Activated T-cell treated with anti-CD3 and anti-CD28 coated beads for 48 hours (primary cell): Measurements from ENCODE around the gene ZFP92.

ENCODE experiments used
- DNase-seq: peaks from one replicate; pipeline ENCODE4 v3.0.0-alpha.2; 2020; ENCODE audit warnings: low read depth

The ZFP92 gene

DNA sequence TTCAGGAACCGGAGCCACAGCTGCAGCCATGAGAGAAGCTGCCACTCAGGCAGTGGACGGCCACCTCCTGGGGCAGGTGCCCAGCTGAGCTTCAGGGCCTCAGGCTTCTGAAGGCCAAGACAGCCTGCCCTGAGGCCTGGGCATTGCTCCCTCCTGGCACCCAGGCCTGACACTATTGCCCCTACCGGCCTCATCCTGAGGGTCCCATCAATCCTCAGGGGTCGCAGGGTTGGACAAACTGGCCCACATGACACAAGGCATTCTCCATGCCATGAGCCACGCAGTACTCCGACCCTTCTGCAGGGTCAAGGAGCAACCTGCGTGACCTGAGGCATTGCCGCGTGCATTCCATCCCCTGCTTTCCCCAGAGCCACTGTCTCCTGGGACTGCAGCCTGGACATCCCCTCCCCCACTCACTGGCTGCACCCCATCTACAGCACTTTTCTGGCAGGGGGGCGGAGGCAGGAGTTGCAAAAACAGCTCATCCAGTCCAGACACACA lies 3.0 kb upstream of the ZFP92 start:
- DNase-seq, result no peak

DNA sequence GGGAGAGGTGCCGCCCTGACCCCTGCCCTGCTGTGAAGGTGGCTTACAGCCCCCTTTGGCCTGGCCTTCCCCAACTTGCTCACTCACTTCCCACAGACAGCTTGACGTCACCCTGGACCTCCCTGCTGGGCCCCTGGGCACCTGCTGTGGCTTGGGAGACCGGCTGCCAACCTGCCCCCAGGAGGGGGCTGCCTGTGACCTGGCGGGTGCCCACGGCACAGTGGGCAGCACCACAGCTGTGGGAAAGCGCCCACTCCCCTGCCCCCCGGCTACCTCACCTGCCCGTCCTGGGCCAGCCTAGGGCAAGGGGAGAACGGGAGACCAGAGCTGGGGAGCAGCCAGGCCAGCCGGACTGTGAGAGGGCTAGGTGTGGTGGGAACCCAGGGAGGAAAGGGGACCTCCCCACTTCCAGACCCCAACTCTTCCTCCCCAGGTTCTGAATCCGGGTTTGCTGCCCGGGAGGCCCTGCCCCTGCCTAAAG lies 2.4 kb upstream of the ZFP92 start:
- DNase-seq, result no peak

DNA sequence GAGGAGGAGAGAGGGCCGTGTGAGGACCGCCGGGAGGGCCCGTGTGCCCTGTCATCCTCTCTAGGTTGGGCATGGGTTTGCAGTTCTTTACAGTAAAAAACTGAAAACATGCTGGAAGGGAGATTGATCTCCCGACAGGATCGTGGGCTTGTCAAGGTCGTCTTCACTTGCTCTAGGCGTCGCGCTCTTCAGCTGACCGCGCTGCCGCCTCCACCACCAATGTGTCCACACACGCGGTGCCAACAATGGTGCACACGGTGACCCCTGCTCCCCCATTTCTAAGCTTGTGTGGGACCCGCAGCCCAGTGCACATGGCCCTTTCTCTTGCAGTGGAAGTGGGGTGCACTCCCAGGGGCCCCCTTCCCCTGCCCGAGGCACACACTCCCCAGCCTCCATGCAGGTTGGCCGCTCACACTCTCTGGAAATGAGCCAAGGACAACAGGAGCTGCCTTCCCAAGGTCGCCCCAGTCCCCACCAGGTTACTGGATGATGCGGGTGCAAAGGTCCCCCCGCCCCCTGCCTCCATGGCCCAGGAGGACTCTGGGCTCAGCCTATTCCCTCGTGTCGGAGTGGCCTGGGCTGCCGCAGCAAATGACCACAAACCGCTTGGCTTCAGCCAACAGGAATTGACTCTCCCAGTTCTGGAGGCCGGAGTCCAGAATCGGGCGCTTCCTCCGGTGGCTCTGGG lies 1.7 kb upstream of the ZFP92 start:
- no peak for DNase-seq

DNA sequence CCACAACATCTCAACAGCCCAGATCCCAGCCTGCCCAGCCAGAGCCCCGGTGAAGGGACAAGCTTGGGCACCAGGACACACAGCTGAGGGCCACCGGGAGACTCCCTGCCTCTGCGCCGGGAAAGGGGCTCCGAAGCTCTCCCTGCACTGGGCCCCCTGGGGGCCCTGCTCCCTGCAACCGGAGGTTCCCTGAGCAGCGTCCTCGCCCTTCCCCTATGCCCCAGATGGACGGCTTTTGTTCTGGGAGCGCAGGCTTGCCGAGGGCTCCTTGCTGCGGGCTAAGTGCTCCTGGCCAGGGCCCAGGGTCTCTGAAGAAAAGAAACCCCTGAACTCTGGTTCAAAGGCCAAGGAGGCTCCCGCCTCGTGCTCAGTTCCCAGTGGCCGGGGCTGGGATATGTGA lies 899 bp upstream of the ZFP92 start:
- DNase-seq, result no peak

DNA sequence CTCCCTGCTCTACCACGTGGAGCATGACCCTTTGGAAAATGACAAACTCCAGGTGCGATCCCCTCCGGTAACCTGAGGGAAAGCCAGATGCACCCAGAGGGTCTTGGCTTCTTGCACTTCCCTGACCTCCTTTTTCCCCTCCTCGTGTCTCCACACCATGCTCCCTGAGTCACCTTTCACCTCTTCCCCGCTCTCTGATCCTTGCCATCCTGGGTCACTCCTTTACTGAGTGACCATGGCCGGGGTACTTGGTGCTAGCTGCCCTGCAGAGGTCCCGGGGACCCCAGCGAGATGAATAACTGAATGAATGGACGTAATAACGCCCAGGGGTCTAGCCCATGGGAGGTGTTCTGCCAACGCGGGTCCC lies 401 bp upstream of the ZFP92 start:
- no peak for DNase-seq

DNA sequence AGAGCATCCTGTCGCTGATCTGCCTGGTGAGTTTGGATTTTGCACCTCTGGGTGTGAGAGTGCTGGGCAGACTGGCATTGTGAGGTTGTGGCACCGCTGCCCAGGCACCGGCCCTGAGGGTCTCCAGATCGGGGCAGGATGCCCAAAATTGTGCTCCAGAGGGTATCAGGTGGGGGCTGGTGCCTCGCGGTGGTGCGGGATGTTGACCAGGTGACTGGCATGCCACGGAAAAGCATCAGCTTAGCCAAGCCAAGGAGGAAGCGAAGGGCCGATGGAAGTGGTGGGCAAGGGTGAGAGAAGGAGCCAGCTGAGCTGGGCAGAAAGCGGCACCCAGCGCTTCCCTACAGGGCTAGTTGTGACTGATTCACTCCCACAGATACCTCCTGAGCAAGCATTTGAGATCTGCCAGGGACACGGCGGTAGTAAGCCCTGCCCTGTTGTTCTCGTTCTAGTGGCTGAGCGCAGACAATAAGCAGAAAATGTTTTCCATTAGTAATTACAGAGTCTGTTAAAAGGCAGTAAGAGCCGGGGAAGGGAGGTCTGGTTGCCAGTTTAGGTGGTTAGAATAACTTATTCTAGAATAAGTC lies 809 bp downstream of the ZFP92 start:
- no peak for DNase-seq

DNA sequence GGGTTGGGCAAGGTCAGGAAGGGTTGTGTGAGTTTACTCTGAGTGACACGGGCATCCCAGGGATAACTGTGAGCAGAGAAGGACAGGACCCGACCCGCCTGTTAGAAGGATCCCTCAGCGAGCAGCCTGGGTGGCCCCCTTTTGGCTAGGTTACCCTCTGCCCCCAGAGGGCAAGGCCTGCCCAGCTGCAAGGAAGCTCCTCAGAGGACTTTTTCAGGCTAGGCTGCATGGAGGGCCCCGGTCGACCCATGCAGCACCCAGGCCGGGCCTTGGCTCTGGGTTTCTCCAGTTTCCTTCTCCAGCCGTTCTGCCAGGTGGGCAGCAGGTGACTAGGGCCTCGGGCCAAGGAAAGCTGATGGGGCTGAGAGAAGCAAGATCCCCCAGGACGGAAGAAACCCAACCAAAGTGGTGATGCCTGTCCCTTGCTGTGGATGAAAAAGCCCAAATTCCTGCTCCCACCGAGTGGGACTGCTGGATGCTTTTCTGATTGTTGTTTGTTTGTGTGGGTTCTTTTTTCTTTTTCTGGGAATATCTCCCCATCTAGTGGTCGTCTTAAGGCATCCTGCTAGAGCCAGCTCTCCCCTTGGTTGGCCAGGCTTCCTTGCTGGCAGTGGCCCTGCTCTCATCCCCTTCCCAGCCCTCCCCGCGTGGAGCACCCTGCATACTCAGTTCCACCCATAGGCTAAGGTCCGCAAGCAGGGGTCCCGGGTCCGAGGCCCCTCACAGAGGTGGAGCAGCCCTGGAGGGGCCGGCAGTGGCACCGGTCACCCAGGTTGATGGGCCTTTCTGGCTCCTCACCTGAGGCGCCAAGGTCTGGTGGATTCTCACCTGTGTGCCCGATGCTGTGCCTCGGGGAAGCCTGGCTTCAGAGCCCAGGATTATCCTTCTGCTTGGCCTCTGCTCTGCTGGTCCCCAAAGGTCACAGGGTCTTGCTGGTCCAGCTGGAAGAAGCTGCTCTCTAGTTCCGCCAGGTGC lies 1.8 kb downstream of the ZFP92 start:
- no peak for DNase-seq

DNA sequence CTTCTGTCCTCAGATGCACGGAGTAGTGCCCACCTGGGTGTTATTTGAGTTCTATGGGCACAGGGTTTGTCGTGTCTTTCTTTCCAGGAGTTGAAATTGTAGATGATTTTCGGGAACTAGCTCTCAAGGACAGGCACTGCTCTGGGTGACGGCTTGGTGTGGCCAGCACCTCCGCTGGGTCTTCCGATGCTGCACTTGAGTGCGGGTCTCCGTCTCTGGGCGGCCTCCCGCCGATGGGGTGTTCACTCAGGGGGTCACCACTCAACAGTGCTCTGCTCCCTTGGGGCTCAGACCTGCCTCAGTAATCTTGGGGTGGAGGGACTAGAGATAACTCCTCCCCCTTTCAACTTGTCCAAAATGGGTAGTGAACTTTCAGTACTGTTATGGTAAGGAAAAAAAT lies 2.5 kb downstream of the ZFP92 start:
- no peak for DNase-seq

DNA sequence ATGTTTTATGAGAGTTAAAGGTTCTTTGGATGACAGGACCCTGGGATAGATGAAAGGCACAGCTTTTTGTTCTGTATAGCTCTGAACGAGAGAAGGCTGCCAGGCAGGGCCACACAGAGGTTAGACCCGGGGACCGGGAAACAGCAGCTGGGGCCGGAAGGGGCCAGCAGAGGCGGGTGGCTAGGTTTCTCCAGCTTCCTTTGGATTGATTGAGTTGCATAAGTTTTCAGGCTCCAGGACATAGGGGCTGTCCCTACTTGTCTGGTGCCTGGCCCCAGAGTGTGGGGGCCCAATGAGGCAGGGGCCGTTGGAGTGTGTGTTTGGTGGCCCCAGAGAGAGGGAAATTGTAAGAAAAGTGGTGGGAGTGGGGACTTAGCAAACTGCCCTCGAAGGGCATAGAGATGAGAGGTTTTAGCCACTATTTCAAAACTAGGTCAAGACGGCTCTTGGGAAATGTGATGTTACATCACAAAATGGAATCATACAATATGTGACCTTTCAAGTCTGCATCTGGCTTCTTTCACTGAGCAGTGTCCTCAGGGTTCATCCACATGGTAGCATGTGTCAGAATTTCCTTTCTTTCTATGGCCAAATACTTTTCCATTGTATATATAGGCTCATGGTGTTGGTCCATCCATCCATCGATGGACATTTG lies 3.7 kb downstream of the ZFP92 start:
- DNase-seq, result no peak

DNA sequence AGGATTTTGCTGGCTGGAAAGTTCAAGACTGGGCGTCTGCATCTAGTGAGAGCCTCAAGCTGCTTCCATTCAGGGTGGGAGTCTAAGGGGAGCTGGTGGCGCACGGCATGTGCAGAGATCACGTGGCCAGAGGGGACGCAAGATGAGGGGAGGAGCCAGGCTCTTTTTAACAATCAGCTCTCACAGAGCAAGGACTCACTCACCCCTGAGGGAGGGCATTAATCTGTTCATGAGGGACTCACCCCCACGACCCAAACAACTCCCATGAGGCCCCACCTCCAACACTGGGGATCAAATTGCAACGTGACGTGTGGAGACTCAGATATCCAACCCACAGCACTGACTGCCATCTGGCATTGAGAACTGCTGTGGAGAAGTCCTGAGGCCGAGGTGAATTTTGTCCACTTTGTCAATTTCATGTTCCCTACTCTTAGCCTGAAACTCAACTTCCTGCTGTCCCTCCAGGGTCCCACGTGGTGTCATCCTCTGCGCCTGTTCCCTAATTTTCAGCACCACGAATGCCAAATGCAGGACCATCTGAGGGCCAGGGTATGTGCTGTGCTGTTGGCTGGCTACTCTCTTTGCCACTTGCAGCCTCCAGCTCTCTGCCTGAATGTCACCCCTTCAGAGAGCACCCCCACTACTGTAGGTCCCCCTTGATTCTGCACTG lies 5.6 kb downstream of the ZFP92 start:
- DNase-seq, result no peak

DNA sequence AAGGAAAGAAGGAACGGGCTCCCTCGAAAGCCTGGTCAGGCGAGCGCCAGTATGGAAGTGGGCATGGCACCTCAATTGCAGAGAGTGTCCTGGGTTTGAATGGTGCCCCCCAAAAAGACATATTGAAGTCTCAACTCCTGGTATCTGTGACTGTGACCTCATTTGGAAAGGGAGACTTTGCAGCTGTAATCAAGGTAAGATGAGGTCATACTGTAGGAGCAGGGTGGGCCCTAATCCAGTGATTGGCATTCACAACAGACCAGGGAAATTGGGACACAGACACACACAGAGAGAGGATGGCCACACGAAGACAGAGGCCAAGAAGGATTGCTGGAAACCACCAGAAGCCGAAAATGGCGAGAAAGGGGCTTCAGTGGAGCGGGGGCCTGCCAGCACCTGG lies 6.4 kb downstream of the ZFP92 start:
- no peak for DNase-seq

DNA sequence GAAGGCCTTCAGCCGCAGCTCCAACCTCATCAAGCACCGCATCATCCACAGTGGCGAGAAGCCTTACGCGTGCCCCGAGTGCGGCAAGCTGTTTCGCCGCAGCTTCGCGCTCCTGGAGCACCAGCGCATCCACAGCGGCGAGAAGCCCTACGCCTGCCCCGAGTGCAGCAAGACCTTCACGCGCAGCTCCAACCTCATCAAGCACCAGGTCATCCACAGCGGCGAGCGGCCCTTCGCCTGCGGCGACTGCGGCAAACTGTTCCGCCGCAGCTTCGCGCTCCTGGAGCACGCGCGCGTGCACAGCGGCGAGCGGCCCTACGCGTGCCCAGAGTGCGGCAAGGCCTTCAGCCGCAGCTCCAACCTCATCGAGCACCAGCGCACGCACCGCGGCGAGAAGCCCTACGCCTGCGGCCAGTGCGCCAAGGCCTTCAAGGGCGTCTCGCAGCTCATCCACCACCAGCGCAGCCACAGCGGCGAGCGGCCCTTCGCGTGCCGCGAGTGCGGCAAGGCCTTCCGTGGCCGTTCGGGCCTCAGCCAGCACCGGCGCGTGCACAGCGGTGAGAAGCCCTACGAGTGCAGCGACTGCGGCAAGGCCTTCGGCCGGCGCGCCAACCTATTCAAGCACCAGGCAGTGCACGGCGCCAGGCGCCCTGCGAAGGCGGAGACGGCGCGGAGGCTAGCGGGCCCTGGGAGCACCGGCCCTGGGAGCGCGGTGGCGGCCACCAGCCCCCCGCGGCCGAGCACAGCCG lies 9.8 kb downstream of the ZFP92 start:
- no peak for DNase-seq

DNA sequence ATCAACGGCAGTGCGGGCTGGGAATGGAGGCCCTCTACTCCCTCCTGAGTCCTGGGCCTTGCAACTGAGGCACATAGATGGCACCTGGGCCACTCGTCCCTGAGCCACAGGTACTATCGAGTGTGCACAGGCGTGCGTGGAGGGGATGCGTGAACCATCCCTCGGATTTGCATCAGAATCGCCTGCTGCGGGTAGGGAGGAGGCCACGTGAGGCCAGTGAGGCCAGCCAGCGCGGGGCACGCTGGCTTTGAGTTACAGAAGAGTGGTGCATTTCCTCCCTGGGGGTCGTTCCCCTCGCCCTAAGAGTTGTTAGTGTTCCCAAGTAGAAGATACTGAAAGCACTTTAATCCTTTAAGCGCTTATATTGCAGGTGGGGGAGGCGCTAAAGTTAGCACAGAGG lies 10.6 kb downstream of the ZFP92 start:
- no peak for DNase-seq

DNA sequence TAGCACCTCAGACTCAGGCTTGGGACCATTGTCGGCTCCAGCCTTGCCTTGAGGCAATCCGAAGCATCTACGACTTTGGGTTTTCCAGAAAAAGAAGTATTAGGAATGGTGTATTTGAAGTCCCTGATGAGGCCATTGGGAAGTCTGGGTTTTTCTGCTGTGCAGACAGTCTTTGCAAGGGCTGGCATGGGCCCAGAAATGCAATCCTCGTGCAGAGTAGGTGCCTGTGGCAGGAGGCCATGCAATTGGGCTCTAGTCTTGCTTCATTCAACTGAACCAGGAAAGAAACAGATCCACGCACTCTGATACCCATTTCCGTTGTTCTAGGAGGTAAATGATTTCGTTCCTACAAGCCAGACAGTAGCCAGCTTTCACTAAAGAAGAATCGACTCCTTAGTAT lies 12.4 kb downstream of the ZFP92 start:
- no peak for DNase-seq

DNA sequence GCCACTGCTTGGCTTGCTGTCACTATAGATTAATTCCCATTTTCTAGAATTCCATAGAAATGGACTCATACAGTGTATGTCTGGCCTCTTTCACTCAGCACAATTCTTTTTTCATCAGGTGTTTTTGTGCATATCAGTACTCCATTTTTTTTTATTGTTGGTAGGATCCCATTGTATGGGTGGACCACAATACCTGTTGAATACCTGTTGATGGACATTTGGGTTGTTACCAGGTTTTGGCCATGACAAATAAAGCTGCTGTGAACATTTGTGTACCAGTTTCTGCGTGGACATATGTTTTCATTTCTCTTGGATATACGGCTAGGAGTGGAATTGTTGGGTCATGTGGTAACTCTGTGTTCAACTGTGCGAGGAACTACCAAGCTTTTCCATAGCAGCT lies 14.9 kb downstream of the ZFP92 start:
- DNase-seq, result no peak

DNA sequence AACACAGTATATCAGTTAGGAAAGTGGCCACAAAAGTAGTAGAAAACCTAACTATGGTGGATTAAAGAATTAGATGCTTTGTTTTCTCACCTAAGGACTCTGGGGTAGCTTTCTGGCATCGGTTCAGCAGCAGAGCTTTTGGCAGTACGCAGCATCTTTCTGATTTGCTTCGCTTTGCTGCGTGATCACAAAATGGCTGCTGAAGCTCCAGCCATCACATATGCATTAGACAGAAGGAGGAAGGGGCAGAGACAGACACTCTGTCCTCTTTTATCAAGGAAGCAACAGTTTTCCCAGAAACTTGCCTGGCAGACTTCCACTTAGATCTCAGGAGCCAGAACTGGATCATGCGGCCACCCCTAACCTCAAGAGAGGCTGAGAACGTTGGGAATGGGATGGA lies 19.5 kb downstream of the ZFP92 start:
- DNase-seq, result no peak

DNA sequence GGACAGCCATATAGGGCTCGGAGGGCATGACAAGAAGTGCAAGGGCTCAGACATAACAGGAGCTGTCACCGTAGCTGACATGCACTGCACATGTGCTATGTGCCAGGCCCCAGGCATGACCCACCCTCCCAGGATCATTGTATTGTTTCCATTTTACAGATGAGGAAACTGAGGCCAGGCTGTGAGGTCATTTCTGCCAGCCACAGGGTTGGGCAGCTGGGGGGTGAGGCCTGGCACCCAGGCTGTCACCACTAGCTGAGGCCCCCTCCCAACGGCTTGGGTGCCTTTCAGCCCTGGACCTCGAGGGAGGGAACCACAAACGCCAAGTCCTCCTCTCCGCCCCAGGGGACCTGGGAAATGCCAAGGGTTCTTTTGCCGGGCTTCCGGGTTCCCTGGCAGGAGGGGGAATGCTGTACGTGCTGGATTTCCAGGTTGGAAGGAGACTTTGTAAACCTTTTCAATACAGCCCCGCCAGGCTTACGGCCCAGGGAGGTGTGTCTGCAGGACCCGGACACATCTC lies 21.9 kb downstream of the ZFP92 start:
- DNase-seq, result no peak

DNA sequence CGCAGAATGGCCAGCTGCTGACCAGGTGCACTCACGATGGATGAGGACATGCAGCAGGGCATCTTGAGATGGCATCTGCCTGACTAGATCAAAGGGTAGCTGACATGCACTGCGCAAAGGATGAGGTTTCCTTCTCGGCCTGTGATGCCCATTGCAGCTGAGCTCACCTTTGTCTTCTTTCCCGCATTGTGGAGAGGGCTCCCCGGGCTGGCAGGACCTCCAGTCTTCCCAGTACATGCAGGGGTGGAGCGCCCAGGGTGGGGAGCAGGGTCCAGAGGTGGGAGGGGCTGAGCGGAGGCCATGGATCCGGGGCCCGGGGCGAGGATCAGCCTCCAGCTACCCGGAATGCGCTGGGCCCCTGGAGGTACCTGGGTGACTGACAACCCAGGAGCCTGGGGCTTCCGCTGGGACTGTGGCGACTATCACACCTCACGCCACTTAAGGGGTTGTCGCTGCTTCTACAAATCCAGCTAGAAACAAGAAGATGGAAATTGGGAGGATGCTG lies 22.6 kb downstream of the ZFP92 start:
- no peak for DNase-seq

DNA sequence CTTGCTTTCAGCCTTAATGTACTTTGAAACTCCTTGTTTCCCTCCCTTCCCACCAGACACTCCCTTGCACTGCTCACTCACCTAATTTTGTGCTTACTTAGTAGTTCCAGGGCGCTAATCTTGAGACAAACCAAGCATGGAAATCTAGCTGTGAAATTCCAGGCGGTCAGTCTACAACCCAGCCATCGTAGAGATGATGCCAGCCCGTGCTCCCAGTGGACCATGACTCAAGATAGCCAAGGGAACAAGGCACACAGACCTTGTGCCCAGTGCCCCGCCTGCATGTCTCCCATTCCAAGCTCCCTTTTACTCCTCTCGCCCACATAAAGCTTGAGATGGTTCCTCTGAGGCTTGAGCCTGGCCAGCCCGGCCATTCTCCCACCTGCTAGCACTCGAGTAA lies 23.5 kb downstream of the ZFP92 start:
- DNase-seq, result no peak

DNA sequence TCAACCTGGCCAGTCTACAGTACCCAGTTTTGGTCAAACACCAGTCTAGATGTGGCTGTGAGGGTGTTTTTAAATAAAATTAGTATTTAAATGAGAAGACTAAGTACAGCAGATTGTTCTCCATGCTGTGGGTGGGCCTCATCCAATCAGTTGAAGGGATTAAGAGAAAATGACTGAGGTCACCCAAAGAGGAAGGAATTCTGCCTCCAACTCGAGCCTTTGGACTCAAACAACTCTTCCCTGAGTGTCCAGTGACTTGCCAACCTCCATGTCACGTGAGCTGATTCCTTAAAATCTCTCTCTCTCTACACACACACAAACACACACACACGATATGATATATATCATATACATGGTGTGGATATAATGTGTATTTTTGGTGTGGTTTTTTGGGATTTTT lies 24.6 kb downstream of the ZFP92 start:
- DNase-seq, result no peak

DNA sequence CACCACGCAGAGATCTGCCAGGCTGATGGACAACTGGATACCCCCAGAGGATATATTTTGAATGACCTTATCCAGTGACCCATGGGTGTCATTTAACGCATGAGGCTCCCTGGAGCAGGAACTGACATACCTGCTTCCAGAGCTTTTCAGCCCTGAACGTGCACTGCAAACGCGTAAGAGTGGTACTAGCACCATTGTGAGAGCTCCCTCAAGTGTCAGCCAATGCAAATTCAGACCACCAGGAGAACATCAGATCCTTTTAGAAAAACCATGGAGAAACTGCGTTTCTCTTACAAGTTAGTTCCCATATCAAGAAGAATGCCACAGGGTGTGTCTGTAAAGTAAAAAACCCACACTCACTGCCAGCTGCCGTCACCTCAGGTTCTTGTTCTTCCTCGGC lies 27.3 kb downstream of the ZFP92 start:
- DNase-seq, result no peak
